Pancreas (tissue), 10 donors: ENCODE measurements around the gene PCK1. TPM values are rescaled to one million over a fixed set of nuclear protein-coding genes. Genes with fewer than 3 reads are reported as not detected.

Source experiments
- ATAC-seq, 4 donors: fragments of 200-7000 bp; cut with Tn5 transposase; one replicate each; pipeline versions ENCODE4 v1.8.0 to v1.9.1; 2020; ENCODE audit warnings: mild to moderate bottlenecking in 4 of 4, moderate library complexity in 4 of 4
- DNase-seq, 6 donors: peaks; one replicate each; pipeline ENCODE4 v3.0.0-alpha.2; 2020
- FAIRE-seq: peaks from 2 replicates; lab custom pipeline; 2012; peaks lifted over from hg19 to GRCh38; lab: Jason Lieb, UNC
- H3K27ac ChIP-seq, 4 donors: fragments of 200-600 bp; sonication (generic); 1 replicate in 3 of 4; 2 replicates in 1 of 4; pipeline versions ENCODE4 v1.5.0 to v1.8.0; 2020
- H3K27me3 ChIP-seq, 4 donors: fragments of 200-600 bp; one replicate each; pipeline ENCODE4 v1.8.0; 2021
- H3K36me3 ChIP-seq, 3 donors: fragments of 200-600 bp; sonication (generic) in 1 of 3; one replicate each; pipeline versions ENCODE4 v1.5.0 to v1.8.0; 2020 to 2021
- H3K4me1 ChIP-seq, 3 donors: fragments of 200-600 bp; one replicate each; pipeline ENCODE4 v1.8.0; 2021
- H3K4me3 ChIP-seq, 4 donors: fragments of 200-600 bp; sonication (generic) in 2 of 4; one replicate each; pipeline versions ENCODE4 v1.5.0 to v1.8.0; 2020 to 2021
- H3K9me3 ChIP-seq, 4 donors: fragments of 200-600 bp; one replicate each; pipeline ENCODE4 v1.8.0; 2021
- CTCF ChIP-seq, 4 donors: fragments of 200-600 bp; sonication (generic) in 3 of 4; IDR thresholded peaks; one replicate each; pipeline versions ENCODE4 v1.5.0 to v1.8.0; 2021; ENCODE audit warnings: antibody characterized with exemption in 4 of 4
- WGBS, 2 donors: extraction: QIAGEN DNeasy Blood & Tissue Kit; methylation state at CpG; one replicate each; pipeline ENCODE4 v1.1.7; 2013; 5-methylcytosine and 5-hydroxymethylcytosine counted together
- intact Hi-C, 3 donors: fragments of 100-400 bp; cut with DNase I; formaldehyde crosslinking; loops; one replicate each; pipeline versions ENCODE4 v1.11.1 to v1.14.2; 2022
- polyA plus RNA-seq, 2 donors: library from polyadenylated mRNA; stranded (reverse); fragments of 200-250 nt; gene quantifications; one replicate each; pipeline ENCODE4 v1.2.3, GENCODE V29; 2013
- total RNA-seq, 6 donors: library from RNA; stranded (reverse); fragmentation: NEBNext Ultra II Directional in 4 of 6; extraction: Animal tissue kit (Norgen Biotek cat#: 25700) in 4 of 6; gene quantifications; one replicate each; pipeline versions ENCODE4 v1.2.1 to v1.2.4, GENCODE V29; 2021 to 2023
- donor health status: healthy with polysubstance abuse.
- donor health status: DM: no; HTN: no; CAD: no; lungs with moderate emphysema.
- donor health status: DM: no; HTN: no; CAD: no.
- donor health status: control.
- donor health status: control.
- donor health status: Bipolar disorder and iron deficiency.
- donor health status: DM: yes; HTN: yes; CAD: no.
- donor health status: DM: no; HTN: no; CAD: no.
- donor health status: DM: no; HTN: no; CAD: no.
- donor health status: DM: yes; HTN: yes; CAD: no.

The PCK1 gene
- total and polyA plus RNA-seq, 8 donors, result 0.12 to 2.5 (median 0.47) TPM

- Histone ChIP-seq H3K27ac (peak overlapping the region in 1 of 4 donors; percentile 47), H3K4me3 (no peak overlapping the region), H3K9me3 (no peaks in the 10 kb centered on the region), H3K36me3 (no peaks in the 10 kb centered on the region), H3K27me3 (peaks cover 0 to under 1% (median 0%) of the 10 kb centered on the region in 4 donors), H3K4me1 (no peaks in the 10 kb centered on the region)
- no peak for FAIRE-seq
- intact Hi-C loops, result loop anchor here in 2 of 3 donors (10.0 kb wide), 2 partner anchors 59 to 209 kb away; partner anchors contain the start of gene CTCFL (in 1 of the 2)
- 67 to 78% methylated on average over 18 of the region's 18 CpGs for WGBS, 2 donors
- no peak for ATAC-seq
- DNase-seq, result no peak
- TF ChIP-seq CTCF (IDR thresholded peaks at IDR 0.05), result no peak
These were observed 22.7 kb downstream of the PCK1 start for GRCh38 chr20:57583289-57584257.

- no peaks in the 10 kb centered on the region for H3K9me3 ChIP-seq
- TF ChIP-seq CTCF (IDR thresholded peaks at IDR 0.05), result no peak
- intact Hi-C loops, result loop anchor here in 2 of 3 donors (10.0 kb wide), 2 partner anchors 60 to 210 kb away; partner anchors contain the start of gene CTCFL (in 1 of the 2)
- H3K4me3 ChIP-seq, result no peak overlapping the region
- DNase-seq (no peak), ATAC-seq (no peak), FAIRE-seq (no peak)
- H3K27me3 ChIP-seq, result no peaks in the 10 kb centered on the region
- 50 to 52% methylated on average over 8 of the region's 8 CpGs for WGBS, 2 donors
- H3K36me3 ChIP-seq, result no peaks in the 10 kb centered on the region
- no peaks in the 10 kb centered on the region for H3K4me1 ChIP-seq
- no peak overlapping the region for H3K27ac ChIP-seq
These were observed 24.0 kb downstream of the PCK1 start for GRCh38 chr20:57584768-57585461.

GRCh38 chr20:57585466-57586213, 24.7 kb downstream of the PCK1 start:
- intact Hi-C loops, result loop anchor here in 2 of 3 donors (10.0 kb wide), 2 partner anchors 61 to 211 kb away; partner anchors contain the start of gene CTCFL (in 1 of the 2)
- no peak for DNase-seq
- Histone ChIP-seq H3K9me3 (no peaks in the 10 kb centered on the region), H3K4me3 (no peak overlapping the region), H3K36me3 (no peaks in the 10 kb centered on the region), H3K27me3 (no peaks in the 10 kb centered on the region), H3K27ac (no peak overlapping the region), H3K4me1 (no peaks in the 10 kb centered on the region)
- no peak for ATAC-seq
- no peak for FAIRE-seq
- WGBS, 2 donors, result 50 to 57% methylated on average over 17 of the region's 17 CpGs
- TF ChIP-seq CTCF (IDR thresholded peaks at IDR 0.05), result no peak

GRCh38 chr20:57586370-57586793, 25.5 kb downstream of the PCK1 start:
- H3K9me3 ChIP-seq, result no peaks in the 10 kb centered on the region
- H3K4me3 ChIP-seq, result no peak overlapping the region
- H3K27me3 ChIP-seq, result no peaks in the 10 kb centered on the region
- intact Hi-C loops, result loop anchor here in 2 of 3 donors (10.0 kb wide), 2 partner anchors 62 to 212 kb away; partner anchors contain the start of gene CTCFL (in 1 of the 2)
- no peaks in the 10 kb centered on the region for H3K36me3 ChIP-seq
- TF ChIP-seq CTCF (IDR thresholded peaks at IDR 0.05), result no peak
- no peak for FAIRE-seq
- H3K4me1 ChIP-seq, result no peaks in the 10 kb centered on the region
- ATAC-seq, result peak in 1 of 4 donors; percentile 35
- WGBS, 2 donors, result 43 to 44% methylated on average over 8 of the region's 8 CpGs
- H3K27ac ChIP-seq, result no peak overlapping the region
- no peak for DNase-seq
